Measurements from ENCODE around the gene ECD.
"Not testable (repeated sequence)": the region's sequence is repeated elsewhere in the genome, so short reads cannot be mapped to it uniquely, and the experiment has no call there.

The ECD gene

GRCh38 chr10:73161662-73162061, 6.1 kb downstream of the ECD start:
- Histone ChIP-seq H3K27me3 (ENCODE audit: control insufficient read depth in 2 of 2, insufficient read depth in 2 of 2, low read length in 2 of 2) (no peaks in the 10 kb centered on the region), H3K4me1 (ENCODE audit: control insufficient read depth in 2 of 2, insufficient read depth in 2 of 2, low read length in 2 of 2) (no peaks in the 10 kb centered on the region), H3K36me3 (ENCODE audit: control insufficient read depth in 2 of 2, insufficient read depth in 2 of 2, low read length in 2 of 2) (peaks cover 8 to 14% of the 10 kb centered on the region in 2 donors), H3K4me3 (ENCODE audit: low read length in 2 of 2) (no peak overlapping the region), H3K27ac (ENCODE audit: low read depth in 2 of 2, low read length in 2 of 2) (no peak overlapping the region), H3K9ac (ENCODE audit: low read depth in 1 of 2, low read length in 2 of 2) (no peak overlapping the region), H3K9me3 (ENCODE audit: control insufficient read depth in 2 of 2, low read length in 2 of 2) (no peaks in the 10 kb centered on the region)

GRCh38 chr10:73161079-73161478, 6.7 kb downstream of the ECD start:
- H3K4me1 ChIP-seq (ENCODE audit: control insufficient read depth in 2 of 2, insufficient read depth in 2 of 2, low read length in 2 of 2) = no peaks in the 10 kb centered on the region
- H3K4me3 ChIP-seq (ENCODE audit: low read length in 2 of 2) = no peak overlapping the region
- H3K27me3 ChIP-seq (ENCODE audit: control insufficient read depth in 2 of 2, insufficient read depth in 2 of 2, low read length in 2 of 2) = no peaks in the 10 kb centered on the region
- H3K9me3 ChIP-seq (ENCODE audit: control insufficient read depth in 2 of 2, low read length in 2 of 2) = no peaks in the 10 kb centered on the region
- no peak overlapping the region for H3K27ac ChIP-seq (ENCODE audit: low read depth in 2 of 2, low read length in 2 of 2)
- H3K36me3 ChIP-seq (ENCODE audit: control insufficient read depth in 2 of 2, insufficient read depth in 2 of 2, low read length in 2 of 2) = peaks cover 13 to 19% of the 10 kb centered on the region in 2 donors
- no peak overlapping the region for H3K9ac ChIP-seq (ENCODE audit: low read depth in 1 of 2, low read length in 2 of 2)

GRCh38 chr10:73159038-73159648, 8.7 kb downstream of the ECD start:
- H3K9ac ChIP-seq (ENCODE audit: low read depth in 1 of 2, low read length in 2 of 2) = no peak overlapping the region
- H3K27me3 ChIP-seq (ENCODE audit: control insufficient read depth in 2 of 2, insufficient read depth in 2 of 2, low read length in 2 of 2) = no peaks in the 10 kb centered on the region
- no peak overlapping the region for H3K27ac ChIP-seq (ENCODE audit: low read depth in 2 of 2, low read length in 2 of 2)
- no peaks in the 10 kb centered on the region for H3K9me3 ChIP-seq (ENCODE audit: control insufficient read depth in 2 of 2, low read length in 2 of 2)
- peaks cover 16 to 23% of the 10 kb centered on the region in 2 donors for H3K36me3 ChIP-seq (ENCODE audit: control insufficient read depth in 2 of 2, insufficient read depth in 2 of 2, low read length in 2 of 2)
- no peak overlapping the region for H3K4me3 ChIP-seq (ENCODE audit: low read length in 2 of 2)
- no peaks in the 10 kb centered on the region for H3K4me1 ChIP-seq (ENCODE audit: control insufficient read depth in 2 of 2, insufficient read depth in 2 of 2, low read length in 2 of 2)

- peaks cover 18 to 26% of the 10 kb centered on the region in 2 donors for H3K36me3 ChIP-seq (ENCODE audit: control insufficient read depth in 2 of 2, insufficient read depth in 2 of 2, low read length in 2 of 2)
- H3K9ac ChIP-seq (ENCODE audit: low read depth in 1 of 2, low read length in 2 of 2) = no peak overlapping the region
- H3K4me3 ChIP-seq (ENCODE audit: low read length in 2 of 2) = no peak overlapping the region
- H3K9me3 ChIP-seq (ENCODE audit: control insufficient read depth in 2 of 2, low read length in 2 of 2) = no peaks in the 10 kb centered on the region
- H3K27me3 ChIP-seq (ENCODE audit: control insufficient read depth in 2 of 2, insufficient read depth in 2 of 2, low read length in 2 of 2) = no peaks in the 10 kb centered on the region
- H3K27ac ChIP-seq (ENCODE audit: low read depth in 2 of 2, low read length in 2 of 2) = no peak overlapping the region
- H3K4me1 ChIP-seq (ENCODE audit: control insufficient read depth in 2 of 2, insufficient read depth in 2 of 2, low read length in 2 of 2) = no peaks in the 10 kb centered on the region
Observed at GRCh38 chr10:73156054-73156453, 11.8 kb downstream of the ECD start.

- Histone ChIP-seq H3K27me3 (ENCODE audit: control insufficient read depth in 2 of 2, insufficient read depth in 2 of 2, low read length in 2 of 2) (no peaks in the 10 kb centered on the region), H3K4me3 (ENCODE audit: low read length in 2 of 2) (no peak overlapping the region), H3K4me1 (ENCODE audit: control insufficient read depth in 2 of 2, insufficient read depth in 2 of 2, low read length in 2 of 2) (no peaks in the 10 kb centered on the region), H3K36me3 (ENCODE audit: control insufficient read depth in 2 of 2, insufficient read depth in 2 of 2, low read length in 2 of 2) (peaks cover 25 to 36% of the 10 kb centered on the region in 2 donors), H3K27ac (ENCODE audit: low read depth in 2 of 2, low read length in 2 of 2) (no peak overlapping the region), H3K9me3 (ENCODE audit: control insufficient read depth in 2 of 2, low read length in 2 of 2) (no peaks in the 10 kb centered on the region), H3K9ac (ENCODE audit: low read depth in 1 of 2, low read length in 2 of 2) (no peak overlapping the region)
Observed at GRCh38 chr10:73152009-73152408, 15.8 kb downstream of the ECD start.

- H3K9me3 ChIP-seq (ENCODE audit: control insufficient read depth in 2 of 2, low read length in 2 of 2); H3K9ac ChIP-seq (ENCODE audit: low read depth in 1 of 2, low read length in 2 of 2); H3K27me3 ChIP-seq (ENCODE audit: control insufficient read depth in 2 of 2, insufficient read depth in 2 of 2, low read length in 2 of 2); H3K27ac ChIP-seq (ENCODE audit: low read depth in 2 of 2, low read length in 2 of 2); H3K4me3 ChIP-seq (ENCODE audit: low read length in 2 of 2); H3K4me1 ChIP-seq (ENCODE audit: control insufficient read depth in 2 of 2, insufficient read depth in 2 of 2, low read length in 2 of 2): not testable (repeated sequence)
- peaks cover 23 to 39% of the 10 kb centered on the region in 2 donors for H3K36me3 ChIP-seq (ENCODE audit: control insufficient read depth in 2 of 2, insufficient read depth in 2 of 2, low read length in 2 of 2)
Observed at GRCh38 chr10:73150633-73151413, 17.0 kb downstream of the ECD start.

- Histone ChIP-seq H3K4me1 (ENCODE audit: control insufficient read depth in 2 of 2, insufficient read depth in 2 of 2, low read length in 2 of 2) (no peaks in the 10 kb centered on the region), H3K9ac (ENCODE audit: low read depth in 1 of 2, low read length in 2 of 2) (no peak overlapping the region), H3K36me3 (ENCODE audit: control insufficient read depth in 2 of 2, insufficient read depth in 2 of 2, low read length in 2 of 2) (peaks cover 35 to 63% of the 10 kb centered on the region in 2 donors), H3K4me3 (ENCODE audit: low read length in 2 of 2) (no peak overlapping the region), H3K9me3 (ENCODE audit: control insufficient read depth in 2 of 2, low read length in 2 of 2) (no peaks in the 10 kb centered on the region), H3K27ac (ENCODE audit: low read depth in 2 of 2, low read length in 2 of 2) (no peak overlapping the region), H3K27me3 (ENCODE audit: control insufficient read depth in 2 of 2, insufficient read depth in 2 of 2, low read length in 2 of 2) (no peaks in the 10 kb centered on the region)
Observed at GRCh38 chr10:73141603-73142002, 26.2 kb downstream of the ECD start.

- H3K4me1 ChIP-seq (ENCODE audit: control insufficient read depth in 2 of 2, insufficient read depth in 2 of 2, low read length in 2 of 2) = no peaks in the 10 kb centered on the region
- H3K4me3 ChIP-seq (ENCODE audit: low read length in 2 of 2) = no peak overlapping the region
- H3K27ac ChIP-seq (ENCODE audit: low read depth in 2 of 2, low read length in 2 of 2) = no peak overlapping the region
- H3K9me3 ChIP-seq (ENCODE audit: control insufficient read depth in 2 of 2, low read length in 2 of 2) = no peaks in the 10 kb centered on the region
- peaks cover 42 to 55% of the 10 kb centered on the region in 2 donors for H3K36me3 ChIP-seq (ENCODE audit: control insufficient read depth in 2 of 2, insufficient read depth in 2 of 2, low read length in 2 of 2)
- no peak overlapping the region for H3K9ac ChIP-seq (ENCODE audit: low read depth in 1 of 2, low read length in 2 of 2)
- no peaks in the 10 kb centered on the region for H3K27me3 ChIP-seq (ENCODE audit: control insufficient read depth in 2 of 2, insufficient read depth in 2 of 2, low read length in 2 of 2)
Observed at GRCh38 chr10:73139251-73139650, 28.6 kb downstream of the ECD start.

GRCh38 chr10:73136627-73137026, 31.2 kb downstream of the ECD start:
- Histone ChIP-seq H3K27ac (ENCODE audit: low read depth in 2 of 2, low read length in 2 of 2) (no peak overlapping the region), H3K9me3 (ENCODE audit: control insufficient read depth in 2 of 2, low read length in 2 of 2) (no peaks in the 10 kb centered on the region), H3K36me3 (ENCODE audit: control insufficient read depth in 2 of 2, insufficient read depth in 2 of 2, low read length in 2 of 2) (peaks cover 42 to 54% of the 10 kb centered on the region in 2 donors), H3K9ac (ENCODE audit: low read depth in 1 of 2, low read length in 2 of 2) (no peak overlapping the region), H3K4me3 (ENCODE audit: low read length in 2 of 2) (no peak overlapping the region), H3K27me3 (ENCODE audit: control insufficient read depth in 2 of 2, insufficient read depth in 2 of 2, low read length in 2 of 2) (no peaks in the 10 kb centered on the region), H3K4me1 (ENCODE audit: control insufficient read depth in 2 of 2, insufficient read depth in 2 of 2, low read length in 2 of 2) (no peaks in the 10 kb centered on the region)

GRCh38 chr10:73134727-73135126, 33.1 kb downstream of the ECD start:
- H3K27me3 ChIP-seq (ENCODE audit: control insufficient read depth in 2 of 2, insufficient read depth in 2 of 2, low read length in 2 of 2) = no peaks in the 10 kb centered on the region
- H3K36me3 ChIP-seq (ENCODE audit: control insufficient read depth in 2 of 2, insufficient read depth in 2 of 2, low read length in 2 of 2) = peaks cover 46 to 58% of the 10 kb centered on the region in 2 donors
- H3K4me1 ChIP-seq (ENCODE audit: control insufficient read depth in 2 of 2, insufficient read depth in 2 of 2, low read length in 2 of 2) = no peaks in the 10 kb centered on the region
- no peak overlapping the region for H3K9ac ChIP-seq (ENCODE audit: low read depth in 1 of 2, low read length in 2 of 2)
- H3K9me3 ChIP-seq (ENCODE audit: control insufficient read depth in 2 of 2, low read length in 2 of 2) = no peaks in the 10 kb centered on the region
- no peak overlapping the region for H3K4me3 ChIP-seq (ENCODE audit: low read length in 2 of 2)
- H3K27ac ChIP-seq (ENCODE audit: low read depth in 2 of 2, low read length in 2 of 2) = no peak overlapping the region

Data from mucosa of rectum (tissue), 2 donors.